Peyer's patch (tissue), 4 donors: ENCODE results near the gene CRTC1.

ENCODE experiments used
- POLR2A ChIP-seq, 2 donors: fragments of 450-650 bp; IDR thresholded peaks; one replicate each; pipeline ENCODE4 v1.5.1; 2017; ENCODE audit warnings: antibody characterized with exemption in 2 of 2, mild to moderate bottlenecking in 2 of 2, moderate library complexity in 2 of 2
- TF ChIP-seq, protein P1 (sequence below), 6 experiments: fragments of 450-650 bp in 4 of 6; fragments of 200-600 bp in 2 of 6; sonication (generic) in 1 of 6; IDR thresholded peaks; one replicate each; pipeline ENCODE4 v1.5.1; 2017 to 2019; ENCODE audit warnings: antibody characterized with exemption in 6 of 6, mild to moderate bottlenecking in 3 of 6, moderate library complexity in 1 of 6

DNA sequence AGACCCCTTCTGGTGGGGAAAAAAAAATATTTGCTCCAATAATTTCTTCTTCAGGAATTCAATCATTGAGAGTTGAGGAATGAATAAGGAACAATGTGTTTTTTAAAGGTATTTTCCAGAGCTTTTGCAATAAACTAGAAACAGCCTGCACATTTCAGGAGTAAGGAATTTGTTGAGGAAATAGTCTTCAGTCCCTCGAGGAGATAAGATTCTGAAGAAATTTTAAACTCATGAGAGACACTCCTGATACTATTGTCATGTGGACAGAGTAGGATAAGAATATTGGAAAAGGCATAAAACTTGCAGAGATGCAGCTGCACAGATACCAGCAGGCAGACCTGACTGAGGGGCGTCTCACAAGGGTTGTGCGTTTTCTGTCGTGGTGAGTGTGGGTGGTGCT, 71.0 kb downstream of the CRTC1 start:
- TF ChIP-seq, protein P1, sequence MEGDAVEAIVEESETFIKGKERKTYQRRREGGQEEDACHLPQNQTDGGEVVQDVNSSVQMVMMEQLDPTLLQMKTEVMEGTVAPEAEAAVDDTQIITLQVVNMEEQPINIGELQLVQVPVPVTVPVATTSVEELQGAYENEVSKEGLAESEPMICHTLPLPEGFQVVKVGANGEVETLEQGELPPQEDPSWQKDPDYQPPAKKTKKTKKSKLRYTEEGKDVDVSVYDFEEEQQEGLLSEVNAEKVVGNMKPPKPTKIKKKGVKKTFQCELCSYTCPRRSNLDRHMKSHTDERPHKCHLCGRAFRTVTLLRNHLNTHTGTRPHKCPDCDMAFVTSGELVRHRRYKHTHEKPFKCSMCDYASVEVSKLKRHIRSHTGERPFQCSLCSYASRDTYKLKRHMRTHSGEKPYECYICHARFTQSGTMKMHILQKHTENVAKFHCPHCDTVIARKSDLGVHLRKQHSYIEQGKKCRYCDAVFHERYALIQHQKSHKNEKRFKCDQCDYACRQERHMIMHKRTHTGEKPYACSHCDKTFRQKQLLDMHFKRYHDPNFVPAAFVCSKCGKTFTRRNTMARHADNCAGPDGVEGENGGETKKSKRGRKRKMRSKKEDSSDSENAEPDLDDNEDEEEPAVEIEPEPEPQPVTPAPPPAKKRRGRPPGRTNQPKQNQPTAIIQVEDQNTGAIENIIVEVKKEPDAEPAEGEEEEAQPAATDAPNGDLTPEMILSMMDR (IDR thresholded peaks at IDR 0.05) = no peak
- TF ChIP-seq POLR2A (IDR thresholded peaks at IDR 0.05) = no peak
